NCI-H2081 (cell line): ENCODE measurements around the gene POTED.
"Not testable (repeated sequence)": the region's sequence is repeated elsewhere in the genome, so short reads cannot be mapped to it uniquely, and the experiment has no call there.

Experiments
- DNase-seq, 2 experiments: peaks; one replicate each; lab custom pipeline; 2025; lab: John Stamatoyannopoulos, UW

The POTED gene

GRCh38 chr21:13609477-13609876 lies at the start of gene POTED:
POTED (plus strand) TSS chr21:13609777; CDS start chr21:13610229, 452 bp downstream.
- not testable (repeated sequence) for DNase-seq

GRCh38 chr21:13650101-13650500 lies 40.5 kb downstream of the POTED start:
- DNase-seq = not testable (repeated sequence)

- DNase-seq = not testable (repeated sequence)
Measured at GRCh38 chr21:13651746-13652145, 42.2 kb downstream of the POTED start.
